Lung (tissue), 12 donors: Measurements from ENCODE around the gene TRPC4AP. TPM values are rescaled to one million over a fixed set of nuclear protein-coding genes. Genes with fewer than 3 reads are reported as not detected.

Source experiments
- ATAC-seq: fragments of 200-7000 bp; cut with Tn5 transposase; one replicate; pipeline ENCODE4 v1.9.1; 2020; ENCODE audit warnings: moderate number of reproducible peaks; ENCODE audit not compliant: insufficient read depth, low FRiP score
- DNase-seq, 3 donors: peaks; one replicate each; pipeline ENCODE4 v3.0.0-alpha.2; 2013 to 2017
- H3K27ac ChIP-seq, 2 donors: one replicate each; pipeline ENCODE4 v1.5.1; 2013; ENCODE audit warnings: mild to moderate bottlenecking in 2 of 2, moderate library complexity in 2 of 2, control low read depth in 1 of 2, inconsistent platforms in 1 of 2, low read depth in 1 of 2, low read length in 1 of 2
- H3K27me3 ChIP-seq, 3 donors: one replicate each; pipeline ENCODE4 v1.5.1; 2013; ENCODE audit warnings: low read length in 2 of 3; ENCODE audit not compliant: control insufficient read depth in 3 of 3, insufficient read depth in 3 of 3
- H3K36me3 ChIP-seq, 4 donors: one replicate each; pipeline ENCODE4 v1.5.1; 2013; ENCODE audit warnings: low read length in 4 of 4, mild to moderate bottlenecking in 1 of 4, moderate library complexity in 1 of 4; ENCODE audit not compliant: control insufficient read depth in 4 of 4, insufficient read depth in 4 of 4
- H3K4me1 ChIP-seq, 5 donors: one replicate each; pipeline ENCODE4 v1.5.1; 2013; ENCODE audit warnings: low read length in 5 of 5, mild to moderate bottlenecking in 2 of 5, moderate library complexity in 1 of 5; ENCODE audit not compliant: control insufficient read depth in 5 of 5, insufficient read depth in 5 of 5
- H3K4me3 ChIP-seq: one replicate; pipeline ENCODE4 v1.5.1; 2013; ENCODE audit warnings: mild to moderate bottlenecking, control low read depth, moderate library complexity
- H3K9ac ChIP-seq, 2 donors: one replicate each; pipeline ENCODE4 v1.5.1; 2013; ENCODE audit warnings: low read length in 2 of 2, control low read depth in 1 of 2; ENCODE audit not compliant: insufficient read depth in 1 of 2
- H3K9me3 ChIP-seq, 4 donors: one replicate each; pipeline ENCODE4 v1.5.1; 2013; ENCODE audit warnings: low read length in 3 of 4, mild to moderate bottlenecking in 1 of 4, moderate library complexity in 1 of 4; ENCODE audit not compliant: control insufficient read depth in 4 of 4, insufficient read depth in 3 of 4
- WGBS, 2 donors: extraction: QIAGEN DNeasy Blood & Tissue Kit; methylation state at CpG; one replicate each; pipeline ENCODE4 v1.1.7; 2013; 5-methylcytosine and 5-hydroxymethylcytosine counted together
- polyA plus RNA-seq, 2 donors: library from polyadenylated mRNA; stranded (reverse); fragments of 200-250 nt; gene quantifications; one replicate each; pipeline ENCODE4 v1.2.1, GENCODE V29; 2013
- total RNA-seq, 2 donors: library from RNA; depleted of rRNA in 1 of 2; stranded (reverse); fragments of >200 nt in 1 of 2; gene quantifications; one replicate each; pipeline ENCODE4 v1.2.1, GENCODE V29; 2014 to 2021
- TF ChIP-seq, protein P1 (sequence below): IDR thresholded peaks from 2 replicates; pipeline ENCODE4 v1.5.1; 2012; ENCODE audit warnings: mild to moderate bottlenecking; ENCODE audit errors: control extremely low read depth, extremely low read depth
- donor health status: control.
- donor health status: control.
- donor health status: Bipolar disorder and iron deficiency.
- donor health status: healthy.
- donor health status: DM: yes; HTN: yes; CAD: no.

TRPC4AP gene
- total and polyA plus RNA-seq, 4 donors = 37.6 to 62.5 (median 50.2) TPM

- TF ChIP-seq, protein P1, sequence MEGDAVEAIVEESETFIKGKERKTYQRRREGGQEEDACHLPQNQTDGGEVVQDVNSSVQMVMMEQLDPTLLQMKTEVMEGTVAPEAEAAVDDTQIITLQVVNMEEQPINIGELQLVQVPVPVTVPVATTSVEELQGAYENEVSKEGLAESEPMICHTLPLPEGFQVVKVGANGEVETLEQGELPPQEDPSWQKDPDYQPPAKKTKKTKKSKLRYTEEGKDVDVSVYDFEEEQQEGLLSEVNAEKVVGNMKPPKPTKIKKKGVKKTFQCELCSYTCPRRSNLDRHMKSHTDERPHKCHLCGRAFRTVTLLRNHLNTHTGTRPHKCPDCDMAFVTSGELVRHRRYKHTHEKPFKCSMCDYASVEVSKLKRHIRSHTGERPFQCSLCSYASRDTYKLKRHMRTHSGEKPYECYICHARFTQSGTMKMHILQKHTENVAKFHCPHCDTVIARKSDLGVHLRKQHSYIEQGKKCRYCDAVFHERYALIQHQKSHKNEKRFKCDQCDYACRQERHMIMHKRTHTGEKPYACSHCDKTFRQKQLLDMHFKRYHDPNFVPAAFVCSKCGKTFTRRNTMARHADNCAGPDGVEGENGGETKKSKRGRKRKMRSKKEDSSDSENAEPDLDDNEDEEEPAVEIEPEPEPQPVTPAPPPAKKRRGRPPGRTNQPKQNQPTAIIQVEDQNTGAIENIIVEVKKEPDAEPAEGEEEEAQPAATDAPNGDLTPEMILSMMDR = no peak
- Histone ChIP-seq H3K27me3 (no peaks in the 10 kb centered on the region), H3K4me3 (no peak overlapping the region), H3K4me1 (peaks cover 0 to 17% (median 8%) of the 10 kb centered on the region in 5 donors), H3K36me3 (peaks cover 0 to 3% (median 1%) of the 10 kb centered on the region in 4 donors), H3K27ac (peak overlapping the region; percentile 58 to 97), H3K9ac (peak overlapping the region in 1 of 2 donors; percentile 82), H3K9me3 (no peaks in the 10 kb centered on the region)
- ATAC-seq (no peak), DNase-seq (no peak)
- WGBS, 2 donors = 72 to 78% methylated on average over 8 of the region's 8 CpGs
Measured at GRCh38 chr20:35093267-35093884, 769 bp upstream of the TRPC4AP start.

DNA sequence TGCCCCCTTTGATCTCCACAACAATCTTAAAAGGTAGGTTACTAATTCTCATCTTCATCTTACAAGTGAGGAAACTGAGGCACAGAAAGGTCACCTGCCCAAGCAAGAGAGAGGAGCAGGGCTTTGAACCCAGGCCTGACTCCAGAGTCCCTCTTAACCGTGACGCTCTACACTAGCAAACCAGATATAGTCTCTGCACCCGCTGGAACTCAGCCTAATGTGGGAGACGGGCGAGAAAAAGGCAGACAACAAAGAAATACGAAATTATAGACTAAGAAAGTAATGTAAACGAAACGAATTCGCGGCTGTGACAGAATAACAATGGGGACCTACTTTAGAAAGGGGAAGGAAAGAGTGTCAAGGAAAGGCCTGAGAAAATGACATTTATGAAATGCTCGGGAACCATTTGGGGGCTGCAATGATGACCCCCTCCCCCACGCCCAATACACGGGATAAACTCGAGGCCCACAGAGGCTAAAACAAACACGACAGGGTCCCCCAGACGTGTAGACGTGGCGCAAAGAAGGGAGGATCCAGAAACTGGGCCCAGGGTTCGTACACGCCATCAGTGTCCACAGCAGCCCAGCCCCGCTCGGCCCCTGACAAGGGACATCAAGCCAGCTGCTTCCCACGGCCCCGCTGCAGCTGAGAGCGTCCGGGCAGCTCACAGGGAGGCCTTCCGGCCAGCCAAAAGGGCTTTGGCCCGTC, 637 bp downstream of the TRPC4AP start:
- TF ChIP-seq, protein P1 = no peak
- 0 to 1% methylated on average over 28 of the region's 28 CpGs for WGBS, 2 donors
- H3K4me3 ChIP-seq = peak overlapping the region; percentile 91
- peak overlapping the region; percentile 97 for H3K27ac ChIP-seq
- H3K36me3 ChIP-seq = peaks cover 0 to 3% (median 1%) of the 10 kb centered on the region in 4 donors
- peak; percentile 15 to 48 (median 41) for DNase-seq
- peak overlapping the region; percentile 37 to 89 for H3K9ac ChIP-seq
- peaks cover 0 to 20% (median 8%) of the 10 kb centered on the region in 5 donors for H3K4me1 ChIP-seq
- ATAC-seq = peak; percentile 48
- H3K9me3 ChIP-seq = no peaks in the 10 kb centered on the region
- H3K27me3 ChIP-seq = no peaks in the 10 kb centered on the region

DNA sequence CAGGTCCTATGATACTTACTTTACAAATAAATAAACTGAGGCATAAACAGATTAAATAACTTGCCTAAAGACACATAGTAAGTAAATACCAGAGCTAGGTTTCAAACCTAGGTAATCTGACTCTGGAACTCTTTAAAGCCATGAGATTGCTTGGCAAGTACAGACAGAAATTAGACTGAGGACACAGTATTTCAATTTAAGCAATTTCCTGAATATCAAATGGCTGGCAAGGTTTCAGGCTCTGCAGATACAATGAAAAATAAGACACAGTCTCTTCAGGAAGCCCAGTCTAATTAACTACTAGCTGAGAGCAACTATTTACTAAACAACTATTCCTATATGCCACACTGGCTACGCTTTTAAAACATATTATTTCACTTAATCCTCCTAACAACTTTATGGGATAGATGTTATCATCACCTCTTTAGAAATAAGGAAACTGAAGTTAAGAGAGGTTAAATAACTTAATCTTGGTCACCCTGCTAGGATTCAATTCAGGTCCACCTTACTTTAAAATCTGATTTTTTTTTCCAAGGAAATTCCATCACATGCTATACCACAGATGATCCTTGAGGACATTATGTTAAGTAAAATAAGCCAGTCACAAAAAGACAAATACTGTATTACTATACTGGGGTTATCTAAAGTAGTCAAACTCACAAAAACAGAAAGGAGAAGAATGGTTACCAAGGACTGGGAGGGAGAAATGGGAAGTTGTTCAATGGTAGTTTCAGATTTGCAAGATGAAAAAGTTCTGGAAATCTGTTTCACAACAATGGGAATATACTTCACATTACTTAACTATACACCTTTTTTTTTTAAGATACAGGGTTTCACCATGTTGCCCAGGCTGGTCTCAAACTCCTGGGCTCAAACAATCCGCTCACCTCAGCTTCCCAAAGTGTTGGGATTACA, 4.1 kb downstream of the TRPC4AP start:
- H3K4me3 ChIP-seq = no peak overlapping the region

More for the DNA sequence above, 4.1 kb downstream of the TRPC4AP start:
- H3K36me3 ChIP-seq = peaks cover 0 to 5% (median 2%) of the 10 kb centered on the region in 4 donors
- no peak overlapping the region for H3K9ac ChIP-seq
- peak overlapping the region in 1 of 2 donors; percentile 4 for H3K27ac ChIP-seq
- TF ChIP-seq, protein P1 = no peak
- peaks cover 0 to 20% (median 8%) of the 10 kb centered on the region in 5 donors for H3K4me1 ChIP-seq
- H3K9me3 ChIP-seq = no peaks in the 10 kb centered on the region
- 69 to 83% methylated on average over 2 of the region's 2 CpGs for WGBS, 2 donors
- no peak for ATAC-seq
- DNase-seq = peak in 1 of 3 donors; percentile 9
- H3K27me3 ChIP-seq = no peaks in the 10 kb centered on the region
